Prostate gland (tissue), 2 donors: ENCODE data around the gene ALOX15. TPM values are rescaled to one million over a fixed set of nuclear protein-coding genes. Genes with fewer than 3 reads are reported as not detected.
"Not testable (repeated sequence)": the region's sequence is repeated elsewhere in the genome, so short reads cannot be mapped to it uniquely, and the experiment has no call there.

Source experiments
- DNase-seq: peaks from one replicate; pipeline ENCODE4 v3.0.0-alpha.2; 2019; ENCODE audit warnings: low spot score
- H3K27ac ChIP-seq, 2 donors: fragments of 200-600 bp; sonication (generic); 2 replicates each; pipeline ENCODE4 v1.5.1; 2017 to 2019
- H3K27me3 ChIP-seq: fragments of 200-600 bp; sonication (generic); replicated peaks from 2 replicates; pipeline ENCODE4 v1.5.1; 2019; ENCODE audit not compliant: insufficient read depth
- H3K36me3 ChIP-seq, 2 donors: fragments of 200-600 bp; sonication (generic); 1 replicate in 1 of 2; 2 replicates in 1 of 2; pipeline versions ENCODE4 v1.5.1 to v1.8.1; 2017 to 2019
- H3K4me1 ChIP-seq: fragments of 200-600 bp; sonication (generic); replicated peaks from 2 replicates; pipeline ENCODE4 v1.5.1; 2019
- H3K4me3 ChIP-seq, 2 donors: fragments of 200-600 bp; sonication (generic); 2 replicates each; pipeline ENCODE4 v1.5.1; 2017 to 2019
- H3K9me3 ChIP-seq: fragments of 200-600 bp; sonication (generic); 2 replicates; pipeline ENCODE4 v1.5.1; 2017
- CTCF ChIP-seq, 4 experiments: fragments of 200-600 bp in 2 of 4; fragments of 450-650 bp in 2 of 4; sonication (generic) in 2 of 4; IDR thresholded peaks; 1 replicate in 3 of 4; 2 replicates in 1 of 4; pipeline ENCODE4 v1.5.1; 2016 to 2019; ENCODE audit warnings: antibody characterized with exemption in 4 of 4, mild to moderate bottlenecking in 2 of 4, moderate library complexity in 2 of 4
- POLR2A ChIP-seq: fragments of 450-650 bp; IDR thresholded peaks from one replicate; pipeline ENCODE4 v1.6.1; 2016; ENCODE audit warnings: antibody characterized with exemption, mild to moderate bottlenecking
- POLR2AphosphoS5 ChIP-seq: sonication (generic); formaldehyde crosslinking; IDR thresholded peaks from one replicate; pipeline ENCODE4 v1.6.1; 2017; ENCODE audit warnings: antibody characterized with exemption
- WGBS: methylation state at CpG from one replicate; pipeline ENCODE4 v1.1.5; 2018; 5-methylcytosine and 5-hydroxymethylcytosine counted together
- intact Hi-C: fragments of 100-400 bp; cut with DNase I; formaldehyde crosslinking; loops from one replicate; pipeline ENCODE4 v1.14.2; 2022
- total RNA-seq, 2 donors: library from RNA; depleted of rRNA; stranded (reverse); fragments of >200 nt; gene quantifications; one replicate each; pipeline ENCODE4 v1.1.0, GENCODE V29; 2016

ALOX15 gene
- total RNA-seq, 2 donors from 2014 or later = 0.41 to 0.97 TPM

GRCh38 chr17:4598776-4599504, 42.5 kb downstream of the ALOX15 start:
- no peaks in the 10 kb centered on the region for H3K27me3 ChIP-seq
- no peaks in the 10 kb centered on the region for H3K36me3 ChIP-seq
- 72% methylated on average over 20 of the region's 20 CpGs for WGBS
- TF ChIP-seq POLR2A (no peak), CTCF (IDR thresholded peaks at IDR 0.05) (no peak), POLR2AphosphoS5 (no peak)
- H3K27ac ChIP-seq = peak overlapping the region; percentile 29 to 53
- DNase-seq = no peak
- H3K4me1 ChIP-seq = no peaks in the 10 kb centered on the region
- no peak overlapping the region for H3K4me3 ChIP-seq
- no peaks in the 10 kb centered on the region for H3K9me3 ChIP-seq
- intact Hi-C loops = no loop called here

DNA sequence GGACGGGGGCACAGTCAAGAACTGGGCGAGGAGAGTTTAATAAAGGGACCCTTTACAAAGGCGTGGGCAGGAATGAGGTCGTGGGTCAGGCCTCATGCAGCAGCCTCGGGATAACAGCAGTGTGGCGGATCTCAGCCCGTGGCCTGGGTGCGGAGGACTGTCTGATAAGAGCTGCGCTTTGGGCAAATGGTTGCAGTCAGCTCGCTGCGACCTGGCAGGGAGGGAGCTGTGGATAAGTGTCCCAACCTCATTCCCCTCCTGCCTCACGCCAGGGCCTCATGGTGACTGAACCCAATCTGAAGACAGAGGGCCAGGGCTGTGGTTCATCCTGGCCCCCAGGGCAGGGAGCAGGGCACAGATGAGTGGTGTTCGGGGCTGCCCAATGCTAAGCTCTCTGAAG, 43.5 kb downstream of the ALOX15 start:
- TF ChIP-seq POLR2AphosphoS5 (no peak), CTCF (IDR thresholded peaks at IDR 0.05) (no peak), POLR2A (no peak)
- H3K27me3 ChIP-seq = no peaks in the 10 kb centered on the region
- 83% methylated on average over 13 of the region's 13 CpGs for WGBS
- DNase-seq = no peak
- intact Hi-C loops = no loop called here
- no peaks in the 10 kb centered on the region for H3K4me1 ChIP-seq
- no peak overlapping the region for H3K4me3 ChIP-seq
- H3K36me3 ChIP-seq = no peaks in the 10 kb centered on the region
- H3K9me3 ChIP-seq = no peaks in the 10 kb centered on the region
- peak overlapping the region in 1 of 2 donors; percentile 53 for H3K27ac ChIP-seq

DNA sequence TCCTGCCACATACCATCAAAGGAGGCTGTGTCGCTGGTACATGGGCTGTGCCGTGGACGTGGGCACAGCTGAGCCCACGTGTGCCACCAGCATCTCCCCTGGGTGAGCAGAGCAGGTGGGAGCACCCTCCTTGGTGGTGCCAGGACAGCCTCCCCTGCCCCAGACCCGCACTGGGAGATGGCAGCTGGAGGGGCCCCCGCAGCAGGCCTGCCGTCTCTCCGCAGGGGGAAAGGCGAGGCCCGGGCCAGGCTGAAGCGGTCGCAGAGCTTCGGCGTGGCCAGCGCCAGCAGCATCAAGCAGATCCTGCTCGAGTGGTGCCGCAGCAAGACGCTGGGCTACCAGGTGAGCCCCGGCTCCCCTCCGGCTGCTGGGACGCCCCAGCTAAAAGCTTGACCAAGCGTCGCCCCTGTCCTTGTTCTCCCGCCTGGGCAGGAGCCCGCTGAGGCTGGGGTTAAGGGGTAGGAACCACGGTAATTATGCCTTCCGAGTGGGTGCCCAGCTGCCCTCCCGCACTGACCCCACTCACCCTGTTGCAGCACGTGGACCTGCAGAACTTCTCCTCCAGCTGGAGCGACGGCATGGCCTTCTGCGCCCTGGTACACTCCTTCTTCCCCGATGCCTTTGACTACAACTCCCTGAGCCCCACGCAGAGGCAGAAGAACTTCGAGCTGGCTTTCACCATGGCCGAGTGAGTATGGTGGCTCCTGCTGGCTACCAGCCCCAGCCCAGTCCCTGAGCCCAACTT, 44.7 kb downstream of the ALOX15 start:
- no peak for DNase-seq
- TF ChIP-seq CTCF (IDR thresholded peaks at IDR 0.05) = no peak
- no peak for TF ChIP-seq POLR2AphosphoS5
- TF ChIP-seq POLR2A = no peak
- Histone ChIP-seq H3K27me3 (no peaks in the 10 kb centered on the region), H3K27ac (no peak overlapping the region), H3K4me1 (no peaks in the 10 kb centered on the region), H3K4me3 (no peak overlapping the region), H3K36me3 (no peaks in the 10 kb centered on the region), H3K9me3 (no peaks in the 10 kb centered on the region)
- 96% methylated on average over 36 of the region's 36 CpGs for whole genome bisulfite sequencing
- intact Hi-C loops = no loop called here

DNA sequence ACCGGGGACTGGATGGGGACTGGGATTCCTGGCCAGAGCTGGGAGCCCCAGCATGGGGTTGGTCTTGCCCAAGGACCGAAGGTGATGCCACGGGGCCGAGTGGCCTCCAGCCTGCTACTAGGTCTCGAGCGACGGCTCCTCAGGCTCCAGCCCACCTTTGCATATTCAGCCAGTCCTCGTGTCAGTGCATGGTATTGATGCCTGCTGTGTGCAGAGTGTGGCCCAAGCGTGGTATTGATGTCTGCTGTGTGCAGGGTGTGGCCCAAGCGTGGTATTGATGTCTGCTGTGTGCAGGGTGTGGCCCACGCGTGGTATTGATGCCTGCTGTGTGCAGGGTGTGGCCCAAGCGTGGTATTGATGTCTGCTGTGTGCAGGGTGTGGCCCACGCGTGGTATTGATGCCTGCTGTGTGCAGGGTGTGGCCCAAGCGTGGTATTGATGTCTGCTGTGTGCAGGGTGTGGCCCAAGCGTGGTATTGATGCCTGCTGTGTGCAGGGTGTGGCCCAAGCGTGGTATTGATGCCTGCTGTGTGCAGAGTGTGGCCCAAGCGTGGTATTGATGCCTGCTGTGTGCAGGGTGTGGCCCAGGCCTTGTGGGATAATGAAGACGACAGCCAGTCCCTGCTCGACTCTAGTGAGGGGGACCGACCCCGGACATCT, 45.7 kb downstream of the ALOX15 start:
- H3K36me3 ChIP-seq, intact Hi-C loops, H3K4me3 ChIP-seq, DNase-seq, H3K27me3 ChIP-seq, H3K27ac ChIP-seq, H3K4me1 ChIP-seq, H3K9me3 ChIP-seq: not testable (repeated sequence)
- WGBS = 95% methylated on average over 22 of the region's 23 CpGs

GRCh38 chr17:4594931-4595684, 46.4 kb downstream of the ALOX15 start:
- H3K9me3 ChIP-seq = no peaks in the 10 kb centered on the region
- no peaks in the 10 kb centered on the region for H3K4me1 ChIP-seq
- 51% methylated on average over 29 of the region's 29 CpGs for WGBS
- no peak overlapping the region for H3K4me3 ChIP-seq
- no peak overlapping the region for H3K27ac ChIP-seq
- no peaks in the 10 kb centered on the region for H3K27me3 ChIP-seq
- no peaks in the 10 kb centered on the region for H3K36me3 ChIP-seq
- TF ChIP-seq POLR2A (no peak), CTCF (IDR thresholded peaks at IDR 0.05) (peak in 2 of 4 experiments; percentile 19 to 46)
- no peak for DNase-seq
- intact Hi-C loops = no loop called here
